TTC549 (cell line): ENCODE data around the gene PLEKHN1.

Experiments
- FAIRE-seq: peaks from 2 replicates; lab custom pipeline; 2012; peaks lifted over from hg19 to GRCh38; lab: Jason Lieb, UNC

PLEKHN1 gene

DNA sequence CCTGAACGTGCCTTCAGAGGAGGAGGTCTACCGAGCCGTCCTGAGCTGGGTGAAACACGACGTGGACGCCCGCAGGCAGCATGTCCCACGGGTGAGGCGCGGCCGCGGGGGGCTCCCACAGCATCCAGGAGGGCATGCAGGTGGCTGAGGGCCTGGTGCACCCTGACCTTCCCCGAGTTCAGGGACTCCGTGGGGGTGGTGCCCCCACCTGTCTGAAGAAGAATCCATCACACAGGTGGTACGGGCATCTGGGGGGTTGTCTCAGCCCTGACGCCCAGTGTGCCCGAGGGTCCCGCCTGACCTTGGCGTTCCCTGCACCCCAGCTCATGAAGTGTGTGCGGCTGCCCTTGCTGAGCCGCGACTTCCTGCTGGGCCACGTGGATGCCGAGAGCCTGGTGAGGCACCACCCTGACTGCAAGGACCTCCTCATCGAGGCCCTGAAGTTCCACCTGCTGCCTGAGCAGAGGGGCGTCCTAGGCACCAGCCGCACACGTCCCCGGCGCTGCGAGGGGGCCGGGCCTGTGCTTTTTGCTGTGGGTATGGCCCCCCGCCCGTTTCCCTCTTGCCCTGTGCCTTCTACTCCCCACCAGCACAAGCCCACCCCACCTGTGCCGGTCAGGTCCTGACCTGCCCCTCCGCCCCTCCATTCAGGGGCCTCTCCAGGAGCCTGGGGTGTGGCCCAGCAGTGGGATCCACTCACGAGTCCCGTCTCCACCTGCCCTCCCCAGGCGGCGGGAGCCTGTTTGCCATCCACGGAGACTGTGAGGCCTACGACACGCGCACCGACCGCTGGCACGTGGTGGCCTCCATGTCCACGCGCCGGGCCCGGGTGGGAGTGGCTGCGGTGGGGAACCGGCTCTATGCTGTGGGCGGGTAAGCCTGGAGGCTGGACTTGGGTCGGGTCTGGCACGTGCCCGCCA, 3.6 kb upstream of the PLEKHN1 start:
- FAIRE-seq = no peak

DNA sequence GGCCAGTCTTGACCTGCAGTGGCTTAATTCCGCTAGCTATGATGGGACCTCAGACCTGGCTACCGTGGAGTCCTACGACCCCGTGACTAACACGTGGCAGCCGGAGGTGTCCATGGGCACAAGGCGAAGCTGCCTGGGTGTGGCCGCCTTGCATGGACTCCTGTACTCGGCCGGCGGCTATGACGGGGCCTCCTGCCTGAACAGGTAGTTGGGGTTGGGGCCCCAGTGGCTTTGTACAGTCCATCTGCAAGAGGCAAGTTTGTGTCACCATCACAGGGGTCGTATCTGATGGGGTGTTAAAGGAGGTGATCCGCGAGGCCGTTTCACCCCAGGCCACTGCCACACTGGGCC, 3.0 kb upstream of the PLEKHN1 start:
- no peak for FAIRE-seq

DNA sequence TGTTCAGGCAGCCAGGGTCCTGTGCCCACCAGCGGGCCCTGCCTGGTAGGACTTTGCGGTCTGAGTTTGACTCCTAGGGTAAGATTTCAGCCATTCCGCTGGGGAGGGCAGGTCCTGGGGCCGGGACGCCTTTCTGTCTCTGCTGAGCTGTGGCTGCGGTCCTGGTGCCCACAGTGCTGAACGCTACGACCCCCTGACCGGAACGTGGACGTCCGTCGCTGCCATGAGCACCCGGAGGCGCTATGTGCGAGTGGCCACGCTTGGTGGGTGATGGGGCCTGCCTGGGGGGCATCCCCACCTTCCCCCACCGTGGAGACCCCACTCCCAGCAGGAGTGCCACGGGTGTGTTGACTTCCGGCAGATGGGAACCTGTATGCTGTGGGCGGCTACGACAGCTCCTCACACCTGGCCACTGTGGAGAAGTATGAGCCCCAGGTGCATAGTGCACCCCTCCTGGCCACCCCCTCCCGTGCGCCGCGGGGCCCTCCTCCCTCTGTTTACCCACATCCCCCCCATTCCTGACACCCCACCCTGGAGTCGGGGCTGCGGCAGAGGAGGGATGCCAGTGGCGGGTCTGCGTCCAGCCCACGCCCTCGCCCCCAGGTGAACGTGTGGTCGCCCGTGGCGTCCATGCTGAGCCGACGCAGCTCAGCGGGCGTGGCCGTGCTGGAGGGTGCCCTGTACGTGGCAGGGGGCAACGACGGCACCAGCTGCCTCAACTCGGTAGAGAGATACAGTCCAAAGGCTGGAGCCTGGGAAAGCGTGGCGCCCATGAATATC, 2.3 kb upstream of the PLEKHN1 start:
- no peak for FAIRE-seq

DNA sequence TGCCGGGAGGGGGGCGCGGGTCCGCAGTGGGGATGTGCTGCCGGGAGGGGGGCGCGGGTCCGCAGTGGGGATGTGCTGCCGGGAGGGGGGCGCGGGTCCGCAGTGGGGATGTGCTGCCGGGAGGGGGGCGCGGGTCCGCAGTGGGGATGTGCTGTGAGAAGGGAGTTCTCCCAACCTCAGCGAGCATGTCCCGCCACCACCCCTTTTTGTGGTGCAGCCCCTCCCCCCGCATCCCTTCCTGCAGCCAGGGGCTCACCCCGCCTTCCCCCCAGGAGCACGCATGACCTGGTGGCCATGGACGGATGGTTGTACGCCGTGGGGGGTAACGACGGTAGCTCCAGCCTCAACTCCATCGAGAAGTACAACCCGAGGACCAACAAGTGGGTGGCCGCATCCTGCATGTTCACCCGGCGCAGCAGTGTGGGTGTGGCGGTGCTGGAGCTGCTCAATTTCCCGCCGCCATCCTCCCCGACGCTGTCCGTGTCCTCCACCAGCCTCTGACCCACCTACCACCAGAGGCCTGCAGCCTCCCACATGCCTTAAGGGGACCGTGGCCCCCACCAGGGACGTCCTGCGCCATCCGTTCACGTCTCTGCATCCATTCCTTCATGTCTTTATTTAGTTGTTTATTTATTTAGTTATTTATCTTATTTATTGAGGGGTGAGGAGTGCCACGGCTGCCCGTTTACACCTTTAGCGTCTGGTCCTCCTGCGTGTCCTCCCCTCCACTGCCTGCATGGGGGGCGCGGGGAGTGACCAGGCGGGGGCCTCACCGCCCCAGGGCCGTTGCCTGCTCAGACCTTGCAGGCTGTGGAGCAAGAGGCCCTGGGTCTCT, 1.4 kb upstream of the PLEKHN1 start:
- FAIRE-seq = no peak

DNA sequence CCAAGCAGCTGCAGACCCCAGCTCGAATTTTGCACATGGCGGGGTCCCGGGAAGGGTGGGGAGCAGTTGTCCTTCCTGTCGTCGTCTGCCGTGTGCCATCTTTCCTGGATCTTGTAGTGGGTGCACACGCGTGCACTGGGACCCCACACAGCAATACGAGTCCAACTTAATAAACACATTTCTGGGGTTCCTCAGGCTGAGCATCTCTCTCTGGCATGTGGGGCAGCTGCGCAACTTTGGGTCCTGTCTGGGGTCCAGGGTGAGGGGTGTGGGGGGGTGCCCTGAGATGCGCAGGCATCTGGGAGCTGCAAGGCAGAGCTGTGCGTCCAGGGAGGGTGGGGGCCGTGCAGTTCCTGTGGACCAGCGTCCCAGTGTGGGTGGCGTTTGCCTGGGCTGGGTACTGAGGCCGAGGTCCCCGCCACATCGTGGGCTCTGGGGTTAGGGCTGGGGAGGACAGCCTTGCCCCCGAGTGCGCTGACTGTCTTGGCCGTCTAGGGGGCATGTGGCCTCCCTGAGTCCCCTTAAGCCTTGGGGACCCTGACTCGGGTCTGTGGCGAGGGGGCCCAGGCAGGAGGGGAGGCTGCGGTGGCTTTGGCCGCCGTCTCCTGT, 652 bp upstream of the PLEKHN1 start:
- no peak for FAIRE-seq

DNA sequence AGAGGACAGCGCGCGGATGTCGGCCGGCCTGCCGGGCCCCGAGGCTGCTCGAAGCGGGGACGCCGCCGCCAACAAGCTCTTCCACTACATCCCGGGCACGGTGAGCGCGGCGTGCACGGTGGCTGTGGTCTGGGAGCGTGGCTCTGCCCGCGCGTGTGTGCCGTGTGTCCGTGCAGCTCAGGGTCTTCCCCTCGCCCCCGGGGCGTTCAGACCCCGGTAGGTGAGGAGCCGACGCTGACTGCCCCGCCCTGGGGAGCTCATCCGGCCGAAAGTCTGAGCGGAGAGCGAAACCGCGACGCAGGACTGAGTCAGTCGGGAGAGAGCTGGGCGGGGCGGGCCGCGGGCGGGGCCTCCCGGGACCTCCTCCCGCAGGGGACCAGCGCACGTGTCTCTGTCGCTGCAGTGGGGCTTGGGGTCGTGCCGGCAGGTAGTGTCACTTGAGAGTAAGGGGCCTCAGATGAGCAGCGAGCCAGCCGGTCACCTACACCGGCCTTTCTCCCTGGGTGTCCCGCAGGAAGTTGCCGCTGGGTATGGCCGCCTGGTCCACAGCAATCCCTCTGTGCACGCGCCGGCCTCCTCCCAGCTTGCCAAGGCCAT, 520 bp downstream of the PLEKHN1 start:
- no peak for FAIRE-seq

GRCh38 chr1:967466-968343, 1.4 kb downstream of the PLEKHN1 start:
- no peak for FAIRE-seq

- FAIRE-seq = no peak
Observed at GRCh38 chr1:969260-969855, 3.1 kb downstream of the PLEKHN1 start.

- FAIRE-seq = no peak
Observed at GRCh38 chr1:970242-970972, 4.1 kb downstream of the PLEKHN1 start.

- no peak for FAIRE-seq
Observed at GRCh38 chr1:970973-971730, 4.9 kb downstream of the PLEKHN1 start.

DNA sequence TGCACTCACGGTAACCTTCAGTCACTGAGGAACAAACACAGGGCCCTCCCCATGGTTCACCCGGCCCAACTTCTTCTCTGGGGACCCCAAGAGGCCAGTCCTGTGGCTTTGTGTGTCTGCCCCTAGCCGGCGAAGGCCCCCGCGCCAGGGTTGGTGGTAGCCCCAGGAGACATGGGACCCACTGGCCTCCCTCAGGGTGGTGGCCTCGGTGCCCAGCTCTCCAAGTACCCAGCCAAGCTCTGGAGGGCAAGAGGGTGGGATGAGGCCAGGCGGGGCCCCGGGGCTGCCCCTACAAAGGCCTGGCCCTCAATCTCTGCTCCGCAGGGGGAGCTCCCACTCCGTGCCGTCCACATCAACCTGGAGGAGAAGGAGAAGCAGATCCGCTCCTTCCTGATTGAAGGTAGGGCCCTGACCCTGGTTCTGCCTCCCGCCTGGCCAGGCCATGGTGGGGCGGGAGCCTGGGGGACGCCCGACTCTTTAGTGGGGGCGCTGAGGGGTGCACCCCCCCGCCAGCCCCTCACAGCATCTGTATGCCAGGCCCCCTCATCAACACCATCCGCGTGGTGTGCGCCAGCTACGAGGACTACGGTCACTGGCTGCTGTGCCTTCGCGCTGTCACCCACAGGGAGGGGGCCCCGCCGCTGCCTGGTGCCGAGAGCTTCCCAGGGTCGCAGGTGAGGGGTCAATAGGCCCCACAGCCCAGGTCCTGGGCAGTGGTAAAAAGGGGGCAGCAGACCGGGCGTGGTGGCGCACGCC, 5.6 kb downstream of the PLEKHN1 start:
- no peak for FAIRE-seq

GRCh38 chr1:972726-973458, 6.6 kb downstream of the PLEKHN1 start:
- FAIRE-seq = no peak

- no peak for FAIRE-seq
Observed at GRCh38 chr1:973459-974292, 7.4 kb downstream of the PLEKHN1 start.

GRCh38 chr1:974293-974640, 8.0 kb downstream of the PLEKHN1 start:
- FAIRE-seq = no peak

DNA sequence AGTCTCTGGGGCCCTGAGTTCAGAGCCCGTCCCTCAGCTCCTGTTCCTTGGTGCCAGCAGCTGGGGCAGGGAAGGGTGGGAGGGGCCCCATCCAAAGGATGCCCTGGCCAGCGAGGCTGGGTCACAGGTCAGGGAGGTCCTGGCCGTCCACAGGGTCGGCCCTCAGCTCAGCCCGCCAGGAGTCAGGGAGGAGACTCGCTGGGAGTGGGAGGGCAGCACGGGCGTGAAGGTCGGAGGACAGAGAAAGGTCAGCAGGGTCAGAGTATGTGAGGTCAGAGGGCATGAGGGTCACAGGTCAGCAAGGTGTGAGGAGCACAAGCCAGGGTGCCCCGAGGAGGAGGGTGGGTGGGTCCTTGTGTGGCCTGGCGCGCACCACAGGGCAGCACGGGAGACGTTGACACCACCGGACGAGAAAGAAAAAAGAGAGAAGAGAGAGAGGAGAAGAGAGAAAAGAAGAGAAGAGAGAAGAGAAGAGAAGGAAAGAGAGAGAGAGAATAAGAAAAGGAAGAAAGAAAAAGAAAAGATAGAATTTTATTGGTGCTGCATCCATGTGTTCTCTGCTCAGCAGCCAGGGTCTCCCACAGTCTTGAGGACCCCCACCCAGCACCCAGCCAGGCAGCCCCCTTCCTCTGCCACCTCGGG, 8.5 kb downstream of the PLEKHN1 start:
- FAIRE-seq = no peak

DNA sequence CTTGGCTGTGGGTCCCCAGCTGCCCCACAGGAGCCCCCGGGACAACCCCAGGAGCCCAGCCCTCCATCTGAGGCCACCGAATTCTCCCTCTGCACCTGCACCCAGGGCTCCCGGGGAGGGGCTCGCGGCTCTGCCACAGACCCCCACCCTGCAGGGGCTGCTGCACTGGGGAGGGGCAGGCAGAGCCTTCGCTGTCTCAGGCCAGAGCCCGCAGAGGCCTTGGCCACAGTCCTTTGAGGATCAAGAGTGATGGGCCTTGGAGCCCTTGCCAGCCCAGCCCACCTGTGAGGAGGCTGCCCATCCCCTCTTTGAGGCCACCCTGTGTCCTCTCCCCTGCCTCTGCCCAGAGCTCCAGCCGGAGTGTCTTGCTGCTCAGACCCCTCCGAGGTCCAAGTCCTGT, 9.1 kb downstream of the PLEKHN1 start:
- no peak for FAIRE-seq
